Fibroblast of lung (primary cell): ENCODE results near the gene CNGA2. TPM values are rescaled to one million over a fixed set of nuclear protein-coding genes. Genes with fewer than 3 reads are reported as not detected.

ENCODE experiments used
- DNase-seq, 2 donors: peaks; one replicate each; pipeline versions ENCODE4 v3.0.0 to v3.0.0-alpha.2; 2010; ENCODE audit warnings: low read depth in 2 of 2
- H2AFZ ChIP-seq: 2 replicates; pipeline ENCODE4 v1.5.1; 2012; ENCODE audit warnings: low read length, control low read depth, inconsistent platforms
- H3K27ac ChIP-seq: 2 replicates; pipeline ENCODE4 v1.5.1; 2011; ENCODE audit warnings: low read length, control low read depth; ENCODE audit not compliant: insufficient read depth
- H3K27me3 ChIP-seq: 2 replicates; pipeline ENCODE4 v1.5.1; 2011; ENCODE audit warnings: mild to moderate bottlenecking, low read length; ENCODE audit not compliant: control insufficient read depth, insufficient read depth
- H3K36me3 ChIP-seq: 2 replicates; pipeline ENCODE4 v1.5.1; 2011; ENCODE audit warnings: low read length; ENCODE audit not compliant: control insufficient read depth, insufficient read depth
- H3K4me1 ChIP-seq: 2 replicates; pipeline ENCODE4 v1.5.1; 2011; ENCODE audit warnings: low read length; ENCODE audit not compliant: control insufficient read depth, insufficient read depth; ENCODE audit errors: extremely low read depth
- H3K4me2 ChIP-seq: 2 replicates; pipeline ENCODE4 v1.5.1; 2011; ENCODE audit warnings: low read length, control low read depth; ENCODE audit not compliant: insufficient read depth; ENCODE audit errors: extremely low read depth
- H3K4me3 ChIP-seq, 4 experiments: fragments of 200-600 bp in 1 of 4; sonication (generic) in 1 of 4; replicated peaks in 1 of 4; 2 replicates each; pipeline ENCODE4 v1.5.1; 2011 to 2016; ENCODE audit warnings: low read length in 4 of 4, low read depth in 3 of 4, mild to moderate bottlenecking in 3 of 4, control low read depth in 2 of 4, inconsistent platforms in 1 of 4, mixed read lengths in 1 of 4; ENCODE audit not compliant: insufficient read depth in 1 of 4; ENCODE audit errors: control extremely low read depth in 1 of 4
- H3K79me2 ChIP-seq: 2 replicates; pipeline ENCODE4 v1.5.1; 2012; ENCODE audit warnings: mild to moderate bottlenecking, low read length, inconsistent platforms; ENCODE audit not compliant: control insufficient read depth, insufficient read depth
- H3K9ac ChIP-seq: 2 replicates; pipeline ENCODE4 v1.5.1; 2011; ENCODE audit warnings: mild to moderate bottlenecking, low read length, control low read depth; ENCODE audit not compliant: insufficient read depth
- H3K9me3 ChIP-seq: 2 replicates; pipeline ENCODE4 v1.5.1; 2012; ENCODE audit warnings: low read depth, low read length; ENCODE audit not compliant: control insufficient read depth, insufficient read depth
- H4K20me1 ChIP-seq: 2 replicates; pipeline ENCODE4 v1.5.1; 2011; ENCODE audit warnings: low read length; ENCODE audit not compliant: control insufficient read depth, insufficient read depth; ENCODE audit errors: extremely low read depth
- EZH2 ChIP-seq: IDR thresholded peaks from 2 replicates; pipeline ENCODE4 v1.5.1; 2012; ENCODE audit warnings: low read length, control low read depth, mild to moderate bottlenecking; ENCODE audit errors: missing control alignments
- polyA plus RNA-seq, 2 donors: library from polyadenylated mRNA; depleted of rRNA in 1 of 2; stranded (reverse) in 1 of 2; unstranded in 1 of 2; fragments of >200 nt; gene quantifications; 2 replicates each; pipeline ENCODE4 v1.2.1, GENCODE V29; 2011 to 2012; ENCODE audit warnings: missing spikeins in 1 of 2
- total RNA-seq: library from RNA; depleted of rRNA; stranded (reverse); fragments of >200 nt; gene quantifications from 2 replicates; pipeline ENCODE4 v1.2.1, GENCODE V29; 2014
- TF ChIP-seq, protein P1 (sequence below), 2 donors: IDR thresholded peaks in 1 of 2; conservative IDR thresholded peaks in 1 of 2; 1 replicate in 1 of 2; 2 replicates in 1 of 2; pipeline ENCODE4 v1.5.1; 2011 to 2012; ENCODE audit warnings: low read length in 2 of 2, control low read depth in 1 of 2, inconsistent platforms in 1 of 2, low read depth in 1 of 2, mild to moderate bottlenecking in 1 of 2

CNGA2 gene
- total and polyA plus RNA-seq, 2 donors (not counting 1 experiment from before 2014, with no cell fraction given), result not detected

DNA sequence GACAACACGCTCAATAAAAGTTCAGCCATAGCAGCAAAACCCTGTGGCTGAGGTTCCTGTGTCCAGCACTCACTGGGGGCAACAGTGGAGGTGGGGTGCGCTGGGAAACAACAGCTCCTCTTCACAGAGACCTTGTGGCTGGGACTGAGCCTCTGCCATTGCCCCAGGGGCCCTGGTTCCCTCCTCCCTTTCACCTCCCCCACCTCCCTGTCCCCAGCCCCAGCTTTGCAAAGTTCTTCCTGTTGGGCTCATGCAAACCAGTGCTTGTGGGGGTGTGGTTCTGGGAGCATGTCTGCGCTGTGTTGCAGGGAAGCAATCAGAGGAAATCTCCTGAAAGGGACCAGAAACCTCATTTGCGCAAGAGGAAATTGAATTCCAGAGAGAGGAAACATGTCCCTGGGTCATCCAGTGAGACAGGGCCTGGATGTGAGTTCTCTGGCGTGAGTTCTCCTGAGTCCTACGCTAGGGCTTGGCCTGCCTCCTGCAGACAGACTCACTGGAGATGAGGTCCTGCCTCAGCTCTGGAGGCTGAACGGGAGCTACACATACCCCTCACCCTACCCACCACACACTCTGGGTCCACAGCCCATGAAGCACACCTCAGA is 11.3 kb upstream of the CNGA2 start:
- Histone ChIP-seq H3K79me2 (no peaks in the 10 kb centered on the region), H3K27ac (no peak overlapping the region), H3K4me2 (no peak overlapping the region), H3K9me3 (no peaks in the 10 kb centered on the region), H3K27me3 (no peaks in the 10 kb centered on the region), H3K4me1 (no peaks in the 10 kb centered on the region), H3K9ac (no peak overlapping the region), H3K4me3 (no peak overlapping the region), H3K36me3 (no peaks in the 10 kb centered on the region), H2AFZ (no peak overlapping the region), H4K20me1 (no peaks in the 10 kb centered on the region)
- DNase-seq, result no peak
- TF ChIP-seq, protein P1, sequence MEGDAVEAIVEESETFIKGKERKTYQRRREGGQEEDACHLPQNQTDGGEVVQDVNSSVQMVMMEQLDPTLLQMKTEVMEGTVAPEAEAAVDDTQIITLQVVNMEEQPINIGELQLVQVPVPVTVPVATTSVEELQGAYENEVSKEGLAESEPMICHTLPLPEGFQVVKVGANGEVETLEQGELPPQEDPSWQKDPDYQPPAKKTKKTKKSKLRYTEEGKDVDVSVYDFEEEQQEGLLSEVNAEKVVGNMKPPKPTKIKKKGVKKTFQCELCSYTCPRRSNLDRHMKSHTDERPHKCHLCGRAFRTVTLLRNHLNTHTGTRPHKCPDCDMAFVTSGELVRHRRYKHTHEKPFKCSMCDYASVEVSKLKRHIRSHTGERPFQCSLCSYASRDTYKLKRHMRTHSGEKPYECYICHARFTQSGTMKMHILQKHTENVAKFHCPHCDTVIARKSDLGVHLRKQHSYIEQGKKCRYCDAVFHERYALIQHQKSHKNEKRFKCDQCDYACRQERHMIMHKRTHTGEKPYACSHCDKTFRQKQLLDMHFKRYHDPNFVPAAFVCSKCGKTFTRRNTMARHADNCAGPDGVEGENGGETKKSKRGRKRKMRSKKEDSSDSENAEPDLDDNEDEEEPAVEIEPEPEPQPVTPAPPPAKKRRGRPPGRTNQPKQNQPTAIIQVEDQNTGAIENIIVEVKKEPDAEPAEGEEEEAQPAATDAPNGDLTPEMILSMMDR (conservative IDR thresholded peaks at IDR 0.05 in 1 of 2, IDR thresholded peaks at IDR 0.05 in 1 of 2; ENCODE audit: low read depth in 1 of 2, low read length in 2 of 2), result no peak
- no peak for TF ChIP-seq EZH2

DNA sequence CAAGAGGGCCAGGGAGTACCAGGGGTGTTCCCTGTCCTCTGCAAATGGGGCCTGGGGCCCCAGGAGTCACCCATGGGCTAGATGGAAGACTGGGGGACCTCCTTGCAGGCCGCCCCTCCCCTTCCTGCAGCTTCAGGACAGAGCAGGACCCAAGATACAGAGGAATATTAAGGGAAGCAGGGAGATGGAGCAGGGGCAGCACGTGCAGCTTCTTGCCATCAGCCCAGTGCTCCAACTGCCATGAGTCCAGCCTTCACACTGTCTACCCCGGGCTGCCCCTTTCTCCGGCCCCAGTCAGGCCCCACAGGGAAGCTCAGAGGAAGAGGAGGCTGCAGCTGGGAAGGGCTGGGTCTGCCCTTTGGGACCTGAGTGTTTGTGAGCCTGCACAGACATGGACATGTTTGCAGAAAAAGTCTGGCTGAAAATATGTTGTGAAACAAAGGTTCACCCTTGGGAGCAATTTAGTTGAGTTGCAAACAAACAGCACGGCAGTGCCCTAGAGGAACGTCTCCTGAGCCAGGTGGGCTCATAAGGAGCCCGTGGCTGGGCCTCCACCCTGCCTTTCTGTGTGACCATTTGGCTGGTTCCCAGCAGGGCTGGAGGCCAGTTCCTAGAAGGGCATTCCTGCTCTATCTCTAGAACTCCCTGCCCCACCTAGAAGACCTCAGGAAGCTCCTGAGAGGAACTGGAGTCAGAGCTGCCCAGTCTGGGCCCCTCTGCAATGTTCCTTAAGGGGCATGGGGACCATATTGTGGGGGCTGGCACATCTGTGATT is 9.8 kb upstream of the CNGA2 start:
- H3K4me2 ChIP-seq, result no peak overlapping the region
- H3K27me3 ChIP-seq, result no peaks in the 10 kb centered on the region
- DNase-seq, result no peak
- no peaks in the 10 kb centered on the region for H4K20me1 ChIP-seq
- H3K79me2 ChIP-seq, result no peaks in the 10 kb centered on the region
- H3K9ac ChIP-seq, result no peak overlapping the region
- no peaks in the 10 kb centered on the region for H3K36me3 ChIP-seq
- H3K4me3 ChIP-seq, result no peak overlapping the region
- no peak overlapping the region for H2AFZ ChIP-seq
- no peak overlapping the region for H3K27ac ChIP-seq
- H3K4me1 ChIP-seq, result no peaks in the 10 kb centered on the region
- no peaks in the 10 kb centered on the region for H3K9me3 ChIP-seq
- TF ChIP-seq, protein P1 (conservative IDR thresholded peaks at IDR 0.05 in 1 of 2, IDR thresholded peaks at IDR 0.05 in 1 of 2; ENCODE audit: low read depth in 1 of 2, low read length in 2 of 2), result no peak
- TF ChIP-seq EZH2, result no peak

DNA sequence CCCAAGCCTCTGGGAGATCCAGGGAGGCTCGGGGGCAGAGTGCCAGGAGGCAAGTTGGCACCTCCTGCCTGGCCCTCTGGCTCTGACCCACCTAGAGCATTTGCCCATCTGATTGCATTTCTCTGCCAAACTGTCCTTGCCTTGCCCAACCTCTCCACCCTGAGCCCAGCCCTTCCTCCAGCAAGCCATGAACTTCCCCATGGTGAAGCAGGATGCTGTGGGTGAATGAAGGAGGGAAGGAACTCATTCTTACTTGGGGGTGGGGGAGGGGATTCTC is 9.3 kb upstream of the CNGA2 start:
- Histone ChIP-seq H3K4me2 (no peak overlapping the region), H3K9me3 (no peaks in the 10 kb centered on the region), H3K79me2 (no peaks in the 10 kb centered on the region), H3K4me3 (no peak overlapping the region), H3K9ac (no peak overlapping the region), H3K27me3 (no peaks in the 10 kb centered on the region), H3K27ac (no peak overlapping the region), H3K36me3 (no peaks in the 10 kb centered on the region), H4K20me1 (no peaks in the 10 kb centered on the region), H2AFZ (no peak overlapping the region), H3K4me1 (no peaks in the 10 kb centered on the region)
- no peak for DNase-seq
- TF ChIP-seq, protein P1 (conservative IDR thresholded peaks at IDR 0.05 in 1 of 2, IDR thresholded peaks at IDR 0.05 in 1 of 2; ENCODE audit: low read depth in 1 of 2, low read length in 2 of 2), result no peak
- TF ChIP-seq EZH2, result no peak
